A673 (cell line): ENCODE measurements around the gene ANKS3.

Experiments used
- CTCF ChIP-seq: fragments of 300-800, 200-600 bp; sonication (generic); conservative IDR thresholded peaks from 2 replicates; pipeline ENCODE4 v1.5.1; 2017; ENCODE audit warnings: low read depth, mild to moderate bottlenecking, antibody characterized with exemption, low read length, moderate library complexity, mixed read lengths
- EZH2 ChIP-seq: fragments of 200-600 bp; sonication (generic); IDR thresholded peaks from 2 replicates; pipeline ENCODE4 v1.6.1; 2017; ENCODE audit warnings: borderline replicate concordance, low read depth, mild to moderate bottlenecking, mixed read lengths, antibody characterized with exemption, low read length; ENCODE audit not compliant: poor library complexity, severe bottlenecking

DNA sequence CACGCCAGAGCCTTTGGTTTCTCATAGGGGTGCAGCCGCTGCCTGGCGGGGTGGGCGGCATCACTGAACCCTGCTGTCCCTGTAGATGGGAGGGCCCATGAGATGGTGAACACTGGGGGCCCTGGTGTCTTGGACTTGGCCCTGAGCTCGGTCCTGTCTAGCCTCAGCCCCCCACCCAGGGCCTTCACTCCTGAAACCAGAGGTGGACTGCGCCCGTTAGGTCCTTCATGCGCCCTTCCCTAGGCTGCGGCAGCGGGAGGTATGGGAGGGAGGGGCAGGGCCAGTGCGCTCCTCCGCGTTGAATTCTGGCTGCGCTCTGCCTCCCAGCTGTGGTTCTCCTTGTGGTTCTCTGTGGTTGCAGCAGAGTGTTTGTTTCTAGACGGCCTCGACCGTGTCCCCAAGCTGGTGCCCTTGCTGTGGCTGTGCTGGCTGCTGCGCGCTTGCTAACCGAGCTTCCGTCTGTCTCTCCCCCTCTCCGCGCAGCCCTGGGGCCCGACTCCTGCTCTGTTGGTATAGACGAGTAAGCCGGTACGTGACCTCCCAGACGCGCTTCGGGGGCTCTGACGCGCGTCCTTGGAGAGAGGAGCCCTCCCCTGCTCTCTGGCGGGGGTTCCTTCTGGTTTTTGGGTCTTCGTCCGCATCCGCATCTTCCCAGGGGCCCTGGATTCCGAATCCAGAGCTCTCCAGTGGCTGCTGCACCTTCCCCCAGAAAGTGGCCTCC, 48.1 kb downstream of the ANKS3 start:
- TF ChIP-seq CTCF, result no peak
- no peak for TF ChIP-seq EZH2
